Heart left ventricle (tissue), 16 donors: ENCODE data around the gene PIGO. TPM values are rescaled to one million over a fixed set of nuclear protein-coding genes. Genes with fewer than 3 reads are reported as not detected.

ENCODE experiments used
- ATAC-seq, 4 donors: fragments of 200-7000 bp; cut with Tn5 transposase; one replicate each; pipeline ENCODE4 v1.9.1; 2020 to 2022; ENCODE audit warnings: moderate library complexity in 4 of 4, mild to moderate bottlenecking in 3 of 4, moderate number of reproducible peaks in 1 of 4
- DNase-seq, 5 donors: peaks; one replicate each; pipeline ENCODE4 v3.0.0-alpha.2; 2020
- H3K27ac ChIP-seq, 12 donors: fragments of 200-600 bp; sonication (generic) in 4 of 12; one replicate each; pipeline versions ENCODE4 v1.5.0 to v1.8.0; 2016 to 2022; ENCODE audit warnings: mild to moderate bottlenecking in 2 of 12
- H3K27me3 ChIP-seq, 9 donors: fragments of 200-600 bp; sonication (generic) in 2 of 9; one replicate each; pipeline versions ENCODE4 v1.5.1 to v1.8.0; 2016 to 2022; ENCODE audit warnings: mild to moderate bottlenecking in 3 of 9
- H3K36me3 ChIP-seq, 9 donors: fragments of 200-600 bp; sonication (generic) in 2 of 9; one replicate each; pipeline versions ENCODE4 v1.5.0 to v1.8.0; 2018 to 2022; ENCODE audit warnings: mild to moderate bottlenecking in 2 of 9
- H3K4me1 ChIP-seq, 12 donors: fragments of 200-600 bp; sonication (generic) in 4 of 12; one replicate each; pipeline versions ENCODE4 v1.5.0 to v1.8.0; 2016 to 2022; ENCODE audit warnings: mild to moderate bottlenecking in 3 of 12
- H3K4me3 ChIP-seq, 12 donors: fragments of 200-600 bp; sonication (generic) in 4 of 12; one replicate each; pipeline versions ENCODE4 v1.5.0 to v1.8.0; 2017 to 2022; ENCODE audit warnings: mild to moderate bottlenecking in 9 of 12, moderate library complexity in 4 of 12
- H3K9me3 ChIP-seq, 12 donors: fragments of 200-600 bp; sonication (generic) in 4 of 12; one replicate each; pipeline versions ENCODE4 v1.5.0 to v1.8.0; 2016 to 2022; ENCODE audit warnings: mild to moderate bottlenecking in 1 of 12
- CTCF ChIP-seq, 12 donors: fragments of 200-600 bp; sonication (generic) in 4 of 12; IDR thresholded peaks; one replicate each; pipeline versions ENCODE4 v1.5.0 to v1.8.0; 2018 to 2022; ENCODE audit warnings: antibody characterized with exemption in 12 of 12, mild to moderate bottlenecking in 5 of 12
- POLR2A ChIP-seq, 2 donors: fragments of 450-650 bp; IDR thresholded peaks; one replicate each; pipeline ENCODE4 v1.6.1; 2017; ENCODE audit warnings: antibody characterized with exemption in 2 of 2, mild to moderate bottlenecking in 2 of 2, moderate library complexity in 2 of 2
- WGBS, 4 donors: extraction: QIAGEN DNeasy Blood & Tissue Kit in 2 of 4; methylation state at CpG; one replicate each; pipeline versions ENCODE4 v1.1.5 to v1.1.7; 2013 to 2018; 5-methylcytosine and 5-hydroxymethylcytosine counted together
- intact Hi-C, 10 donors: fragments of 100-400 bp; cut with DNase I; formaldehyde crosslinking; loops; one replicate each; pipeline versions ENCODE4 v1.11.1 to v1.14.2; 2022
- polyA plus RNA-seq, 2 donors: library from polyadenylated mRNA; stranded (reverse); fragments of 200-250 nt; gene quantifications; one replicate each; pipeline ENCODE4 v1.2.3, GENCODE V29; 2013
- total RNA-seq, 9 donors: library from RNA; depleted of rRNA in 2 of 9; stranded (reverse); fragments of >200 nt in 2 of 9; fragmentation: NEBNext Ultra II Directional in 3 of 9; extraction: Animal tissue kit (Norgen Biotek cat#: 25700) in 3 of 9; gene quantifications; one replicate each; pipeline versions ENCODE4 v1.1.0 to v1.2.4, GENCODE V29; 2016 to 2023
- donor health status: ischemic (EF 13 %, LVEDD 7.1; RV severe dilation, severe dysfunction).
- donor health status: healthy with polysubstance abuse.
- donor health status: DM: no; HTN: yes; CAD: no.
- donor health status: DM: no; HTN: no; CAD: no.
- donor health status: ischemic (EF 25% LVEDD 6.9; RV normal size, moderate dysfunction).
- donor health status: ischemic (EF 25% LVEDD 5.7; RV mildly dilated, moderate dysfunction).
- donor health status: healthy.
- donor health status: DM: yes; HTN: yes; CAD: no.
- donor health status: ischemic (EF 35%, LVEDD 5.7; RV mildly dilated, moderate dysfunction).
- donor health status: nonischemic (EF 11% LVEDD 7.7; RV severe dilation, severe dysfunction).
- donor health status: DM: yes; HTN: yes; CAD: no.
- donor health status: PGD.
- donor health status: ischemic (EF 29% LVEDD 5.4; RV normal size, mild dysfunction).
- donor health status: nonischemic (EF 23%, LVEDD 6.1; RV moderate dilation, normal function).

Gene PIGO
- total and polyA plus RNA-seq, 11 donors, result 7.0 to 13.1 (median 9.1) TPM

- no peaks in the 10 kb centered on the region for H3K9me3 ChIP-seq
- peaks cover 0 to 45% (median 13%) of the 10 kb centered on the region in 9 donors for H3K36me3 ChIP-seq
- peak; percentile 98 to 99 (median 99) for DNase-seq
- H3K27ac ChIP-seq, result peak within 1 kb of the TSS; percentile 99 to 100 (median 100)
- H3K4me3 ChIP-seq, result peak within 1 kb of the TSS; percentile 82 to 100 (median 96)
- intact Hi-C loops, result loop anchor here in 6 of 10 donors (1.0 to 10.0 kb wide), 6 partner anchors 24 to 408 kb away; partner anchors contain the start of genes CCL27 (in 1 of the 6), DNAJB5 (in 1 of the 6), PIGO (in 1 of the 6) and STOML2 (in 1 of the 6)
- peak; percentile 93 to 96 (median 96) for ATAC-seq
- WGBS, 4 donors, result 5 to 13% (median 6%) methylated on average over 20 to 54 of the region's 54 CpGs
- peaks cover 12 to 42% (median 35%) of the 10 kb centered on the region in 12 donors for H3K4me1 ChIP-seq
- H3K27me3 ChIP-seq, result no peaks in the 10 kb centered on the region
- TF ChIP-seq CTCF (IDR thresholded peaks at IDR 0.05), result no peak
- peak; percentile 94 to 96 for TF ChIP-seq POLR2A (IDR thresholded peaks at IDR 0.05)
Observed at GRCh38 chr9:35072461-35073278, 23.7 kb downstream of the PIGO start, which contains the start of gene VCP. Gene VCP, minus strand, starts transcription at chr9:35072625. Its CDS starts 272 bp downstream, at chr9:35072353.

- no peaks in the 10 kb centered on the region for H3K9me3 ChIP-seq
- DNase-seq (peak; percentile 87 to 94 (median 91)), ATAC-seq (peak; percentile 43 to 85 (median 79))
- WGBS, 4 donors, result 0 to 1% (median 0%) methylated on average over 49 to 79 of the region's 79 CpGs
- H3K36me3 ChIP-seq, result peaks cover 0 to 47% (median 20%) of the 10 kb centered on the region in 9 donors
- intact Hi-C loops, result loop anchor here in 7 of 10 donors (1.0 to 10.0 kb wide), 7 partner anchors 25 to 407 kb away; partner anchors contain the start of genes CCL27 (in 1 of the 7), DNAJB5 (in 1 of the 7), PIGO (in 1 of the 7) and STOML2 (in 1 of the 7)
- peaks cover 12 to 48% (median 36%) of the 10 kb centered on the region in 12 donors for H3K4me1 ChIP-seq
- peak overlapping the region; percentile 82 to 100 (median 96) for H3K4me3 ChIP-seq
- H3K27me3 ChIP-seq, result no peaks in the 10 kb centered on the region
- H3K27ac ChIP-seq, result peak overlapping the region; percentile 99 to 100 (median 100)
- TF ChIP-seq CTCF (IDR thresholded peaks at IDR 0.05), result peak; percentile 13 to 65 (median 46)
- TF ChIP-seq POLR2A (IDR thresholded peaks at IDR 0.05), result peak; percentile 2 to 67
Observed at GRCh38 chr9:35071814-35072460, 24.5 kb downstream of the PIGO start.

- Histone ChIP-seq H3K27me3 (no peaks in the 10 kb centered on the region), H3K4me1 (peaks cover 12 to 48% (median 36%) of the 10 kb centered on the region in 12 donors), H3K36me3 (peaks cover 0 to 47% (median 28%) of the 10 kb centered on the region in 9 donors), H3K4me3 (peak overlapping the region; percentile 82 to 100 (median 96)), H3K9me3 (no peaks in the 10 kb centered on the region), H3K27ac (peak overlapping the region; percentile 99 to 100 (median 100))
- intact Hi-C loops, result loop anchor here in 4 of 10 donors (2.0 to 10.0 kb wide), 3 partner anchors 76 to 406 kb away; partner anchors contain the start of gene CCL27 (in 1 of the 4)
- ATAC-seq (peak in 1 of 4 donors; percentile 16), DNase-seq (no peak)
- no peak for TF ChIP-seq POLR2A (IDR thresholded peaks at IDR 0.05)
- TF ChIP-seq CTCF (IDR thresholded peaks at IDR 0.05), result no peak
- WGBS, 4 donors, result 1 to 2% (median 1%) methylated on average over 16 to 20 of the region's 20 CpGs
Observed at GRCh38 chr9:35070823-35071813, 25.3 kb downstream of the PIGO start.
